GM19099 (cell line): Measurements from ENCODE around the gene HCN4.

Experiments
- POLR2A ChIP-seq: IDR thresholded peaks from 3 replicates; pipeline ENCODE4 v1.6.1; 2011; ENCODE audit warnings: low read depth; ENCODE audit not compliant: insufficient read length; ENCODE audit errors: extremely low read depth

The HCN4 gene

GRCh38 chr15:73325191-73325861, 43.4 kb downstream of the HCN4 start:
- no peak for TF ChIP-seq POLR2A

DNA sequence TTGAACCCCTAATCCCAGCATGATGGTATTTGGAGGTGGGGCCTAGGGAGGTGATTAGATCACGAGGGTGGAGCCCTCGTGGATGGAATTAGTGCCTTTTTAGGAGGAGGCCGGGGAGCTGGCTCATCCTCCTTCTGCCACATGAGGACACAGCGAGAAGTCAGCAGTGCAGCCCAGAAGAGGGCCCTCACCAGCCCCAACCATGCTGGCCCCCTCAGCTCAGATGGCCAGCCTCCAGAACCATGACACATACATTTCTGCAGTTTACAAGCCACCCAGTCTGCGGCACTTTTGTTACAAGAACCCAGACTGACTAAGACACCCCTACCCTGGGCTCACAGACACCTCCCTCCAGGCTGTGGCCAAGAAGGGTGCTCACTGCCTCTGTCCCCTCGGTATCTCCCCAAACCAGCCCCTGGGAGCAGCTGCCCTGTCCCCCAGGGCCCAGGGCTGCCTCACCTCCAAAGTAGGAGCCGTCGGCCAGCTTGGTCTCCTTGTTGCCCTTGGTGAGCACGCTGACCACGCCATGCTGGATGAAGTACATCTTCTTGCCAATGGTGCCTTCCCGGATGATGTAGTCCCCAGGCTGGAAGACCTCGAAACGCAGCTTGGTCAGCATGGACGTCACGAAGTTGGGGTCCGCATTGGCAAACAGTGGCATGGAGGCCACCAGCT, 44.1 kb downstream of the HCN4 start:
- TF ChIP-seq POLR2A, result no peak

DNA sequence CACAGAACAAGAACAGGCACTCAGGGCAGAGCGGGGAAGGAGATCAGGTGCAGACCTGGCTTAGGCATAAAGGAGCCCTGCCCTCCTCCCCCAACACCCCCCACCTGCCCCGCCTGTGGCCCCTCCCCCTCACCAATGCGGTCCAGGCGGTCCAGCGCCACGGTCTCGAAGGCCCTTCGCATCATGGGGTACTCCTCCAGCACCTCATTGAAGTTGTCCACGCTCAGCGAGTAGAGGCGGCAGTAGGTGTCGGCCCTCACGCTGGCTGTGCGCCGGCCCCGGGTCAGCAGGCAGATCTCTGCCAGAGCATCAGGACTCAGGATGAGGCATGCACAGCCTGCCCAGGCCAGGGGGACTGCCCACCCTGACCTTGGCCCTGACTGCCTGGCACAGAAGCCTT, 44.8 kb downstream of the HCN4 start:
- TF ChIP-seq POLR2A, result no peak

DNA sequence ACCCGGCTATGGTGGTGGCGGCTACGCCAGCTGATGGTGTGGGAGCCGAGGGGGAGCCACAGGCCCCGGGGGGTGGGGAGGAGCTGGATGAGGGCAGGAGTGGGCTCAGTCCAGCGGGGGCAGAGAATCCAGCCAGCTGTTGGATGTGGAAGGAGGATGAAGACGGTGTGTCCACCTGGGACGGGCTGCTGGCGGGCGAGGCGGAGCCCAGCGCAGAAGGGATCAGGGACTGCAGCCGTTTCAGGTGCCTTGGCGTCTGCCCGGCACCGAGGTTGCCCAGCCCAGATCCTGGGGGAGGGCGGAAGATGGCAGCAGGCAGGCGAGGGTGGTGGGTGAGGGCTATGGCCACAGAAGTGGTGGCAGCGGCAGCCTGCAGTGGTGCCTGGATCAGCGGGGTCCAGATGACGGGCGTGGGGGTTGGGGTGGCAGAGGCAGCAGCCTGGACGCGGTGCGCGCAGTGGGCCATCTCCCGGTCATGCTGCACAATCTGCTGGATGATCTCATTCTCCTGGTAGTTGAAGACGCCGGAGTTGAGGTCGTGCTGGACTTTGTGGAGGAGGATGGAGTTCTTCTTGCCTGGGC, 45.3 kb downstream of the HCN4 start:
- no peak for TF ChIP-seq POLR2A

GRCh38 chr15:73322665-73323373, 45.9 kb downstream of the HCN4 start:
- TF ChIP-seq POLR2A, result no peak

DNA sequence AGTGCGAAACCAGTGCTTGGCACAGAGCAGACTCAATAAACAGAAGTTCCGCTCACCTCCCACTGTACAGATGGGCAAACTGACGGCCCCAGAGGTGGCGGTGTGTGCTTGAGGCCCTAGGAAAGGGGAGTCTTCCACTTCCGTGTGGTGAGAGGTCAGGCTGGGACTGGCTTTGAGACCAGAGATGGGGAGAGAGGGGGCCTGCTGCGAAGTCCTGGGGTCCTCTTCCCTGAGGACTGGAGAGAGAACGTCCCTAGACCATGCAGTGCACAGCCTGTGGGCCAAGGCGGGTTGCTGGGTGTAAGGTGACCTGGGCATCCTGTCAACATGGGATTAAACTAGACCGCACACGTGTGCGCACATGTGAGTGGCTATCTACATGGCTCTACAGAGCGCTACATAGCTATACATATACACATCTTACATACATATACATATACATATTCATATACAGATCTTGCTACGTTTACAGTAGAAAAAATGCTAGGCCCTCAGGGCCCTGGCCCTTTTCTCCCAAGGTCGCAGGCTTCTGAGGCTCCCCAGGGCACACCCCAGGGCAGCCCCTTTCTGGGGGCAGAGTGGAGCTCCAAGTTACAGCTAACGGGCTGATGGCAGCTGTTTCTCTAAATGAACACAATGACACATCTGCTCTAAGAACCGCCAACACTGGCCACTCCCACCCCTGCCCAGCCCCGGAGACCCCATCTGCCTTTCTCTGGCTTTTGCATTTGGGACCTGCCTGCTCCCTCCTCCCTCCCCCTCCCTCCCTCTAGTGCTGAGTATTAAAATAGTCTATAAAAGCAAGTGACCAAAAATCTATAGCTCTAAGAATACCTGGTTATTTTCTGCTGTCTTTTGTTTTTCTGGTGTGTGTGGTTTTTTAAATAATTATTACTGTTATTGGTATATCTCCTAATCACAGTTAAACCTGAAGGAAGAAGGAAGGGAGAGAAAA, 47.0 kb downstream of the HCN4 start:
- no peak for TF ChIP-seq POLR2A

DNA sequence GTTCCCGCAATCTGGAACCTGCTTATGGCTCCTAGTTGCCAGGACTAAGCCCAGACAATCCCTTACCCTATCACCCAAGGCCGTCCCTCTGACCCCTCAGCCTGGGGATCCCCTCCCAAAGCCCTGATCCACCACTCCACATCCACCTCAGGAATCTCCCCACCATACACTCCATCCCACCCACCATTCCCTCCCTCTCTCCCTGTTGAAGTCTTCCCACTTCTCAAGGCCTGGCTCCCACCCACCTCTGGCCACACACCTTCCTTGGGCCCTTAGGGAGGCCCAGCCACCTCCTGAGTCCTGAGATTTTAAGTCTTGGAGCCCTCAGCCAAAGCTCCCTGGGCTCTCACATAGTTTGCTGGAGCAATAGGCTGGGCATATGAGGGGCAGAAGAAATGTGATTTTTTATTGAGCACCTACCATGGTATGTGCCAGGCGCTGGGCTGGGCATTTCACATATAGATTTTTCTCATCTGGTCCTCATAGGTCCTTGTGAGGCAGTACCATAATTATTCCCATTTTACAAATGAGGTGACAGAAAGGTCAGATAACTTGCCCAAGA, 48.1 kb downstream of the HCN4 start:
- TF ChIP-seq POLR2A, result no peak

DNA sequence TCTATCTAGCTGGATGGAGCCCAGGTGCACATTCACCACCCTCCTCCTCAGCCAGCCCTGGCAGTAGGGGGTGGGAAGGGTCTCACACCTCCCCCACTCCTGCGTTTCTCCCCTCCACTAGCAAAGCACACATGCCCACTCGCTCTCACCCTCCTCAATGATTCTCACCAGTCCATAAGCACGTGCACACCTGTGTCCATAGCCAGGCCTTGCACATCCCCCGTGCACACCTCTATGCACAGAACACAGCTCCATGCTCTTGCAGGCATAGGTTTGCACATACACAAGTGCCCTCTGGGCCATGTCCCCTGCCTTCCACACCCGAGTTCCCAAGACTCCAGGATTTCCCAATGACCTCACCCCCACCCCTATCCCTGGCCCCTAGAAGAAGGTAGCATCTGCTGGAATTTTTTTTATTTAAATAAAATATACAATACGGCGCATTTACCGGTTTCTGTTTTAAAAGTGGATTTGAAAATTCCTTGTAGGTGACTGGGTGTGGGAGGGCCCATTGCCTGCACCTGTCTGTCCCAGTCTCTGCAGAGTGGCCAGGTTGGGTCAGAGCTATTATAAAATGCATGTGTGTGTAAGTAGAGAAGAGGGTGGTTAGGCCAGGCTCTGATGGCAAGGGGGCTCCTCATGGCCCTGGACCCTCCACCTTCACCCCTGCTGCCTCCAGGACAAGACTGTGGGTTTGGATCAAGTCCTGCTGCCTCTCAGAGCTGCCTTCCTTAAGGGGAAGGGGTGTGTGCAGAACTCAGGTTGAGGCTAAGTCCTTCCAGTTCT, 49.1 kb downstream of the HCN4 start:
- TF ChIP-seq POLR2A, result no peak

GRCh38 chr15:73318463-73319351, 50.1 kb downstream of the HCN4 start:
- TF ChIP-seq POLR2A, result no peak

GRCh38 chr15:73317651-73318462, 50.9 kb downstream of the HCN4 start:
- no peak for TF ChIP-seq POLR2A

- TF ChIP-seq POLR2A, result no peak
Observed at GRCh38 chr15:73313861-73314260, 54.9 kb downstream of the HCN4 start.

GRCh38 chr15:73308305-73308704, 60.5 kb downstream of the HCN4 start:
- TF ChIP-seq POLR2A, result no peak
